SJCRH30 (cell line): Measurements from ENCODE around the gene DPT. TPM values are rescaled to one million over a fixed set of nuclear protein-coding genes. Genes with fewer than 3 reads are reported as not detected.
A peak's percentile ranks its signal among the peaks of the same experiment; 100 is the strongest.

Experiments
- DNase-seq, 2 experiments: peaks; one replicate each; pipeline ENCODE4 v3.0.0-alpha.2; 2015 to 2020
- H3K27ac ChIP-seq: fragments of 250-450 bp; sonication (Bioruptor Pico); 2 replicates; pipeline ENCODE4 v1.5.1; 2020; ENCODE audit warnings: mild to moderate bottlenecking, moderate library complexity
- H3K27me3 ChIP-seq: fragments of 250-450 bp; sonication (Bioruptor Pico); 2 replicates; pipeline ENCODE4 v1.5.1; 2020; ENCODE audit warnings: mild to moderate bottlenecking, moderate library complexity
- H3K36me3 ChIP-seq: fragments of 250-450 bp; sonication (Bioruptor Pico); 2 replicates; pipeline ENCODE4 v1.5.1; 2020; ENCODE audit warnings: mild to moderate bottlenecking, moderate library complexity
- H3K4me1 ChIP-seq: fragments of 250-450 bp; sonication (Bioruptor Pico); 2 replicates; pipeline ENCODE4 v1.5.1; 2020; ENCODE audit warnings: mild to moderate bottlenecking, moderate library complexity
- H3K4me3 ChIP-seq: fragments of 250-450 bp; sonication (Bioruptor Pico); 2 replicates; pipeline ENCODE4 v1.5.1; 2020; ENCODE audit warnings: mild to moderate bottlenecking, moderate library complexity
- H3K9me3 ChIP-seq: fragments of 250-450 bp; sonication (Bioruptor Pico); replicated peaks from 2 replicates; pipeline ENCODE4 v1.5.1; 2020; ENCODE audit warnings: mild to moderate bottlenecking, moderate library complexity
- total RNA-seq: library from RNA; depleted of rRNA; stranded (reverse); fragments of >200 nt; shearing (Covaris generic); gene quantifications from 2 replicates; pipeline ENCODE4 v1.2.3, GENCODE V29; 2014

The DPT gene
- total RNA-seq, 1 experiment from 2014 or later = not detected

GRCh38 chr1:168697356-168698126 lies 31.5 kb downstream of the DPT start:
- no peak overlapping the region for H3K4me3 ChIP-seq
- no peak overlapping the region for H3K27ac ChIP-seq
- H3K36me3 ChIP-seq = no peaks in the 10 kb centered on the region
- H3K4me1 ChIP-seq = no peaks in the 10 kb centered on the region
- no peaks in the 10 kb centered on the region for H3K27me3 ChIP-seq
- no peaks in the 10 kb centered on the region for H3K9me3 ChIP-seq
- DNase-seq = no peak

- no peaks in the 10 kb centered on the region for H3K27me3 ChIP-seq
- H3K9me3 ChIP-seq = no peaks in the 10 kb centered on the region
- no peak overlapping the region for H3K4me3 ChIP-seq
- no peaks in the 10 kb centered on the region for H3K36me3 ChIP-seq
- no peak overlapping the region for H3K27ac ChIP-seq
- no peaks in the 10 kb centered on the region for H3K4me1 ChIP-seq
- DNase-seq = no peak
Measured at GRCh38 chr1:168696125-168696760, 32.8 kb downstream of the DPT start.

GRCh38 chr1:168693872-168694238 lies 35.2 kb downstream of the DPT start:
- no peak for DNase-seq
- Histone ChIP-seq H3K27me3 (no peaks in the 10 kb centered on the region), H3K9me3 (no peaks in the 10 kb centered on the region), H3K27ac (no peak overlapping the region), H3K36me3 (no peaks in the 10 kb centered on the region), H3K4me1 (no peaks in the 10 kb centered on the region), H3K4me3 (no peak overlapping the region)

- Histone ChIP-seq H3K27me3 (no peaks in the 10 kb centered on the region), H3K4me1 (no peaks in the 10 kb centered on the region), H3K36me3 (no peaks in the 10 kb centered on the region), H3K9me3 (no peaks in the 10 kb centered on the region), H3K27ac (no peak overlapping the region), H3K4me3 (no peak overlapping the region)
- DNase-seq = no peak
Measured at GRCh38 chr1:168693197-168693871, 35.7 kb downstream of the DPT start.

GRCh38 chr1:168692472-168692871 lies 36.5 kb downstream of the DPT start:
- Histone ChIP-seq H3K9me3 (no peaks in the 10 kb centered on the region), H3K4me3 (no peak overlapping the region), H3K27me3 (no peaks in the 10 kb centered on the region), H3K36me3 (no peaks in the 10 kb centered on the region), H3K4me1 (no peaks in the 10 kb centered on the region), H3K27ac (no peak overlapping the region)
- DNase-seq = no peak

GRCh38 chr1:168691541-168691940 lies 37.5 kb downstream of the DPT start:
- DNase-seq = no peak
- no peaks in the 10 kb centered on the region for H3K4me1 ChIP-seq

GRCh38 chr1:168689726-168690602 lies 39.0 kb downstream of the DPT start:
- Histone ChIP-seq H3K36me3 (no peaks in the 10 kb centered on the region), H3K4me3 (no peak overlapping the region), H3K4me1 (no peaks in the 10 kb centered on the region), H3K9me3 (no peaks in the 10 kb centered on the region), H3K27ac (no peak overlapping the region), H3K27me3 (no peaks in the 10 kb centered on the region)
- no peak for DNase-seq

More at GRCh38 chr1:168691541-168691940, 37.5 kb downstream of the DPT start:
- no peaks in the 10 kb centered on the region for H3K27me3 ChIP-seq
- H3K9me3 ChIP-seq = no peaks in the 10 kb centered on the region
- H3K4me3 ChIP-seq = no peak overlapping the region
- no peak overlapping the region for H3K27ac ChIP-seq
- no peaks in the 10 kb centered on the region for H3K36me3 ChIP-seq

- Histone ChIP-seq H3K27ac (no peak overlapping the region), H3K36me3 (no peaks in the 10 kb centered on the region), H3K9me3 (no peaks in the 10 kb centered on the region), H3K4me1 (no peaks in the 10 kb centered on the region), H3K4me3 (no peak overlapping the region), H3K27me3 (no peaks in the 10 kb centered on the region)
- no peak for DNase-seq
Measured at GRCh38 chr1:168689327-168689657, 39.7 kb downstream of the DPT start.

- Histone ChIP-seq H3K4me3 (no peak overlapping the region), H3K36me3 (no peaks in the 10 kb centered on the region), H3K4me1 (no peaks in the 10 kb centered on the region), H3K9me3 (no peaks in the 10 kb centered on the region), H3K27ac (no peak overlapping the region), H3K27me3 (no peaks in the 10 kb centered on the region)
- no peak for DNase-seq
Measured at GRCh38 chr1:168688644-168689326, 40.2 kb downstream of the DPT start.

GRCh38 chr1:168687816-168688215 lies 41.2 kb downstream of the DPT start:
- no peaks in the 10 kb centered on the region for H3K9me3 ChIP-seq
- DNase-seq = peak in 1 of 2 experiments; percentile 20
- no peaks in the 10 kb centered on the region for H3K27me3 ChIP-seq
- H3K36me3 ChIP-seq = no peaks in the 10 kb centered on the region
- no peaks in the 10 kb centered on the region for H3K4me1 ChIP-seq
- H3K4me3 ChIP-seq = no peak overlapping the region
- no peak overlapping the region for H3K27ac ChIP-seq

- no peak overlapping the region for H3K4me3 ChIP-seq
- H3K27ac ChIP-seq = no peak overlapping the region
- no peaks in the 10 kb centered on the region for H3K4me1 ChIP-seq
- H3K36me3 ChIP-seq = no peaks in the 10 kb centered on the region
- H3K9me3 ChIP-seq = no peaks in the 10 kb centered on the region
- H3K27me3 ChIP-seq = no peaks in the 10 kb centered on the region
- DNase-seq = no peak
Measured at GRCh38 chr1:168686666-168687065, 42.3 kb downstream of the DPT start.

GRCh38 chr1:168683871-168684270 lies 45.1 kb downstream of the DPT start:
- Histone ChIP-seq H3K36me3 (no peaks in the 10 kb centered on the region), H3K27ac (no peak overlapping the region), H3K4me1 (no peaks in the 10 kb centered on the region), H3K4me3 (no peak overlapping the region), H3K27me3 (no peaks in the 10 kb centered on the region), H3K9me3 (no peaks in the 10 kb centered on the region)
- peak in 1 of 2 experiments; percentile 7 for DNase-seq

GRCh38 chr1:168676861-168677260 lies 52.1 kb downstream of the DPT start:
- no peak for DNase-seq
- Histone ChIP-seq H3K36me3 (no peaks in the 10 kb centered on the region), H3K27me3 (no peaks in the 10 kb centered on the region), H3K4me1 (no peaks in the 10 kb centered on the region), H3K4me3 (no peak overlapping the region), H3K9me3 (no peaks in the 10 kb centered on the region), H3K27ac (no peak overlapping the region)

- Histone ChIP-seq H3K4me1 (no peaks in the 10 kb centered on the region), H3K4me3 (no peak overlapping the region), H3K27me3 (no peaks in the 10 kb centered on the region), H3K27ac (no peak overlapping the region), H3K9me3 (no peaks in the 10 kb centered on the region), H3K36me3 (no peaks in the 10 kb centered on the region)
- no peak for DNase-seq
Measured at GRCh38 chr1:168676029-168676812, 52.8 kb downstream of the DPT start.
